HG03196 (cell line): Measurements from ENCODE around the gene ELL2.

Source experiments
- ATAC-seq: cut with Tn5 transposase; IDR thresholded peaks from one replicate; pipeline ENCODE4 v1.9.1; 2021; ENCODE audit not compliant: unreplicated experiment

Gene ELL2

GRCh38 chr5:95961617-95962474 lies at the start of gene ELL2:
Gene ELL2, minus strand, starts transcription at chr5:95961851. Its CDS starts 130 bp downstream, at chr5:95961721.
- ATAC-seq = peak; percentile 86

- no peak for ATAC-seq
Measured at GRCh38 chr5:96008987-96009647, 47.5 kb upstream of the ELL2 start.

- no peak for ATAC-seq
Measured at GRCh38 chr5:96008487-96008886, 46.8 kb upstream of the ELL2 start.

- no peak for ATAC-seq
Measured at GRCh38 chr5:96007051-96007450, 45.4 kb upstream of the ELL2 start.

GRCh38 chr5:96006291-96006690 lies 44.6 kb upstream of the ELL2 start:
- no peak for ATAC-seq

- no peak for ATAC-seq
Measured at GRCh38 chr5:96004754-96005153, 43.1 kb upstream of the ELL2 start.

- ATAC-seq = no peak
Measured at GRCh38 chr5:96004087-96004486, 42.4 kb upstream of the ELL2 start.

- no peak for ATAC-seq
Measured at GRCh38 chr5:96001262-96001661, 39.6 kb upstream of the ELL2 start.

GRCh38 chr5:96000308-96000707 lies 38.7 kb upstream of the ELL2 start:
- no peak for ATAC-seq

GRCh38 chr5:95996904-95997723 lies 35.5 kb upstream of the ELL2 start:
- no peak for ATAC-seq

GRCh38 chr5:95995962-95996489 lies 34.4 kb upstream of the ELL2 start:
- ATAC-seq = no peak

- no peak for ATAC-seq
Measured at GRCh38 chr5:95993776-95994175, 32.1 kb upstream of the ELL2 start.

- no peak for ATAC-seq
Measured at GRCh38 chr5:95993266-95993665, 31.6 kb upstream of the ELL2 start.

- no peak for ATAC-seq
Measured at GRCh38 chr5:95989283-95990048, 27.8 kb upstream of the ELL2 start.

- ATAC-seq = no peak
Measured at GRCh38 chr5:95988877-95989276, 27.2 kb upstream of the ELL2 start.

- no peak for ATAC-seq
Measured at GRCh38 chr5:95988094-95988493, 26.4 kb upstream of the ELL2 start.

- no peak for ATAC-seq
Measured at GRCh38 chr5:95986937-95987520, 25.4 kb upstream of the ELL2 start.

GRCh38 chr5:95986001-95986400 lies 24.4 kb upstream of the ELL2 start:
- ATAC-seq = no peak

- ATAC-seq = no peak
Measured at GRCh38 chr5:95985249-95985648, 23.6 kb upstream of the ELL2 start.

- no peak for ATAC-seq
Measured at GRCh38 chr5:95984287-95984938, 22.8 kb upstream of the ELL2 start.
